HCT116 (cell line): ENCODE results near the gene CYP51A1.
"Not testable (repeated sequence)": the region's sequence is repeated elsewhere in the genome, so short reads cannot be mapped to it uniquely, and the experiment has no call there.

Experiments
- CEBPB ChIP-seq: IDR thresholded peaks from 2 replicates; pipeline ENCODE4 v1.6.1; 2012; ENCODE audit warnings: low read depth
- EGR1 ChIP-seq: IDR thresholded peaks from 2 replicates; pipeline ENCODE4 v1.6.1; 2012; ENCODE audit warnings: low read depth
- EZH2 ChIP-seq: fragments of 200-600 bp; sonication (generic); IDR thresholded peaks from 2 replicates; pipeline ENCODE4 v1.6.1; 2017; ENCODE audit warnings: antibody characterized with exemption, mixed run types
- POLR2A ChIP-seq: IDR thresholded peaks from 2 replicates; pipeline ENCODE4 v1.7.0; 2011; ENCODE audit warnings: borderline replicate concordance; ENCODE audit not compliant: insufficient read depth, insufficient read length; ENCODE audit errors: extremely low read depth
- POLR2AphosphoS5 ChIP-seq: IDR thresholded peaks from 2 replicates; pipeline ENCODE4 v1.6.1; 2011; ENCODE audit warnings: mild to moderate bottlenecking, low read depth, low read length, moderate library complexity
- SP1 ChIP-seq: IDR thresholded peaks from 2 replicates; pipeline ENCODE4 v1.6.1; 2012; ENCODE audit warnings: low read depth
- YY1 ChIP-seq: IDR thresholded peaks from 2 replicates; pipeline ENCODE4 v1.6.1; 2011; ENCODE audit warnings: low read length, low read depth, moderate library complexity, mild to moderate bottlenecking; ENCODE audit not compliant: insufficient replicate concordance; ENCODE audit errors: extremely low read depth
- TF ChIP-seq, protein P1 (sequence below): IDR thresholded peaks from 2 replicates; pipeline ENCODE4 v1.6.1; 2012
- TF ChIP-seq, protein P2 (sequence below), 3 experiments: fragments of 200-600 bp in 1 of 3; sonication (generic) in 1 of 3; IDR thresholded peaks in 2 of 3; conservative IDR thresholded peaks in 1 of 3; 2 replicates each; pipeline ENCODE4 v1.5.1; 2012 to 2017; ENCODE audit warnings: low read depth in 2 of 3, low read length in 2 of 3, antibody characterized with exemption in 1 of 3, borderline replicate concordance in 1 of 3, control low read depth in 1 of 3, mild to moderate bottlenecking in 1 of 3, mixed read lengths in 1 of 3, mixed run types in 1 of 3, moderate library complexity in 1 of 3; ENCODE audit not compliant: insufficient read depth in 1 of 3

DNA sequence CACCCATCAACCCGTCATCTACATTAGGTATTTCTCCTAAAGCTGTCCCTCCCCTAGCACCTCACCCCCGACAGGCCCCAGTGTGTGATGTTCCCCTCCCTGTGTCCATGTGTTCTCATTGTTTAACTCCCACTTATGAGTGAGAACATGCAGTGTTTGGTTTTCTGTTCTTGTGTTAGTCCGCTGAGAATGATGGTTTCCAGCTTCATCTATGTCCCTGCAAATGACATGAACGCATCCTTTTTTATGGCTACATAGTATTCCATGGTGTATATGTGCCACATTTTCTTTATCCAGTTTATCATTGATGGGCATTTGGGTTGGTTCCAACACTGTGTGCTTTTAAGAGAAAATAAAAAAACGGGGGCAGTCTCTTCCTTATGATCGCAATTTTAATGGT is 50.4 kb downstream of the CYP51A1 start:
- not testable (repeated sequence) for TF ChIP-seq POLR2A, YY1, CEBPB, SP1, EGR1, POLR2AphosphoS5, EZH2
- TF ChIP-seq, protein P1, sequence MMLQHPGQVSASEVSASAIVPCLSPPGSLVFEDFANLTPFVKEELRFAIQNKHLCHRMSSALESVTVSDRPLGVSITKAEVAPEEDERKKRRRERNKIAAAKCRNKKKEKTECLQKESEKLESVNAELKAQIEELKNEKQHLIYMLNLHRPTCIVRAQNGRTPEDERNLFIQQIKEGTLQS: not testable (repeated sequence)
- TF ChIP-seq, protein P2, sequence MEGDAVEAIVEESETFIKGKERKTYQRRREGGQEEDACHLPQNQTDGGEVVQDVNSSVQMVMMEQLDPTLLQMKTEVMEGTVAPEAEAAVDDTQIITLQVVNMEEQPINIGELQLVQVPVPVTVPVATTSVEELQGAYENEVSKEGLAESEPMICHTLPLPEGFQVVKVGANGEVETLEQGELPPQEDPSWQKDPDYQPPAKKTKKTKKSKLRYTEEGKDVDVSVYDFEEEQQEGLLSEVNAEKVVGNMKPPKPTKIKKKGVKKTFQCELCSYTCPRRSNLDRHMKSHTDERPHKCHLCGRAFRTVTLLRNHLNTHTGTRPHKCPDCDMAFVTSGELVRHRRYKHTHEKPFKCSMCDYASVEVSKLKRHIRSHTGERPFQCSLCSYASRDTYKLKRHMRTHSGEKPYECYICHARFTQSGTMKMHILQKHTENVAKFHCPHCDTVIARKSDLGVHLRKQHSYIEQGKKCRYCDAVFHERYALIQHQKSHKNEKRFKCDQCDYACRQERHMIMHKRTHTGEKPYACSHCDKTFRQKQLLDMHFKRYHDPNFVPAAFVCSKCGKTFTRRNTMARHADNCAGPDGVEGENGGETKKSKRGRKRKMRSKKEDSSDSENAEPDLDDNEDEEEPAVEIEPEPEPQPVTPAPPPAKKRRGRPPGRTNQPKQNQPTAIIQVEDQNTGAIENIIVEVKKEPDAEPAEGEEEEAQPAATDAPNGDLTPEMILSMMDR (IDR thresholded peaks at IDR 0.05 in 2 of 3, conservative IDR thresholded peaks at IDR 0.05 in 1 of 3; ENCODE audit: borderline replicate concordance in 1 of 3, insufficient read depth in 1 of 3, low read depth in 2 of 3, low read length in 2 of 3): not testable (repeated sequence)
